Breast epithelium (tissue), 4 donors: Measurements from ENCODE around the gene SRSF10. TPM values are rescaled to one million over a fixed set of nuclear protein-coding genes. Genes with fewer than 3 reads are reported as not detected.
"Not testable (repeated sequence)": the region's sequence is repeated elsewhere in the genome, so short reads cannot be mapped to it uniquely, and the experiment has no call there.

Experiments used
- DNase-seq, 2 donors: peaks; one replicate each; pipeline ENCODE4 v3.0.0-alpha.2; 2019; ENCODE audit warnings: low spot score in 2 of 2
- H3K27ac ChIP-seq, 2 donors: fragments of 200-600 bp; sonication (generic) in 1 of 2; one replicate each; pipeline ENCODE4 v1.5.1; 2016 to 2019; ENCODE audit warnings: mild to moderate bottlenecking in 1 of 2
- H3K27me3 ChIP-seq, 2 donors: fragments of 200-600 bp; sonication (generic) in 1 of 2; one replicate each; pipeline versions ENCODE4 v1.5.1 to v1.6.0; 2017 to 2019; ENCODE audit warnings: control low read depth in 1 of 2, mild to moderate bottlenecking in 1 of 2
- H3K36me3 ChIP-seq: fragments of 200-600 bp; one replicate; pipeline ENCODE4 v1.5.1; 2019
- H3K4me1 ChIP-seq, 2 donors: fragments of 200-600 bp; sonication (generic); one replicate each; pipeline ENCODE4 v1.5.1; 2016 to 2019; ENCODE audit warnings: control low read depth in 1 of 2
- H3K4me3 ChIP-seq, 3 donors: fragments of 200-600 bp; sonication (generic); 1 replicate in 2 of 3; 2 replicates in 1 of 3; pipeline ENCODE4 v1.5.1; 2016 to 2019; ENCODE audit warnings: mild to moderate bottlenecking in 3 of 3, moderate library complexity in 2 of 3
- H3K9me3 ChIP-seq, 2 donors: fragments of 200-600 bp; sonication (generic) in 1 of 2; one replicate each; pipeline ENCODE4 v1.5.1; 2016 to 2019; ENCODE audit warnings: control low read depth in 1 of 2
- POLR2A ChIP-seq: fragments of 450-650 bp; IDR thresholded peaks from one replicate; pipeline ENCODE4 v1.6.1; 2016; ENCODE audit warnings: antibody characterized with exemption, mild to moderate bottlenecking, moderate library complexity
- POLR2AphosphoS5 ChIP-seq, 3 donors: sonication (generic); formaldehyde crosslinking; IDR thresholded peaks; one replicate each; pipeline ENCODE4 v1.6.1; 2017; ENCODE audit warnings: antibody characterized with exemption in 3 of 3
- intact Hi-C: fragments of 100-400 bp; cut with DNase I; formaldehyde crosslinking; loops from one replicate; pipeline ENCODE4 v1.15.1; 2023; ENCODE audit warnings: low total_unique reads
- total RNA-seq, 3 donors: library from RNA; depleted of rRNA; stranded (reverse); fragments of >200 nt; gene quantifications; one replicate each; pipeline ENCODE4 v1.1.0, GENCODE V29; 2016
- TF ChIP-seq, protein P1 (sequence below), 3 donors: fragments of 450-650 bp; IDR thresholded peaks; one replicate each; pipeline ENCODE4 v1.5.1; 2016 to 2017; ENCODE audit warnings: antibody characterized with exemption in 3 of 3, mild to moderate bottlenecking in 3 of 3, moderate library complexity in 3 of 3

The SRSF10 gene
- total RNA-seq, 3 donors from 2014 or later, result 99.4 to 156 (median 116) TPM

DNA sequence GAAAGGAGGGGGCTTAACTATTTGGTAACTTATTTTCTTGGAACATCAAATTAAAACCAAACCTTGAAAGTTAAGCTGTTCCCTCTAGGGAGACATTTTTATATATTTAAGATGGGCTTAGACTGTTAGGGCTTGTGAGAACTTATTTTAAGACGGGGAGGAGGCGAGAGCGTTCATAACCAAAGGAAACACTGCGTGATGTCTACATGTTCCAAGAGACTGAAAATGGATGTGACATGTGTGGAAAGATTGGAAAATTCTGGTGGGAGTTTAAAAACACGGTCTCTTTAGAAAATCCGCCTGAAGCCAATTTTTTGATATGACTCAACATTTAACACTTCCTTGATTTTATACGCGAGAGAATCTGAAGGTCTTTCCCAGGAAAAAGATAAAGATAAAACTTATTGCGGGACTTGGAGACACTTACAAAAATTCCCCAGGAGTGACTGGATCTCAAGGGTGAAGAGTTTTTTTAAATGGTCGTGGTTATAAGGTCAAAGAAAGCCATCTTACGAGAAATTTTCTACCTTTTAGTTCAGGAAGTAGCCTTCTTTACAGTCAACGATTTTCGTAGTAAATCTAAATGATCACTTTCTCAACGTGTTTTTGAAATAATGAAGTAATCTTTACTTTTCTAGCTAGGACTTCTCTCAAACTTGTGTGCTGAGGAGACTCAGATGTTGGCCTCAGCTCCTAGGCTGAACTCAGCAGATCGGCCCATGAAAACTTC, 19.7 kb downstream of the SRSF10 start:
- TF ChIP-seq POLR2A, result no peak
- TF ChIP-seq POLR2AphosphoS5 (IDR thresholded peaks at IDR 0.05), result no peak
- TF ChIP-seq, protein P1, sequence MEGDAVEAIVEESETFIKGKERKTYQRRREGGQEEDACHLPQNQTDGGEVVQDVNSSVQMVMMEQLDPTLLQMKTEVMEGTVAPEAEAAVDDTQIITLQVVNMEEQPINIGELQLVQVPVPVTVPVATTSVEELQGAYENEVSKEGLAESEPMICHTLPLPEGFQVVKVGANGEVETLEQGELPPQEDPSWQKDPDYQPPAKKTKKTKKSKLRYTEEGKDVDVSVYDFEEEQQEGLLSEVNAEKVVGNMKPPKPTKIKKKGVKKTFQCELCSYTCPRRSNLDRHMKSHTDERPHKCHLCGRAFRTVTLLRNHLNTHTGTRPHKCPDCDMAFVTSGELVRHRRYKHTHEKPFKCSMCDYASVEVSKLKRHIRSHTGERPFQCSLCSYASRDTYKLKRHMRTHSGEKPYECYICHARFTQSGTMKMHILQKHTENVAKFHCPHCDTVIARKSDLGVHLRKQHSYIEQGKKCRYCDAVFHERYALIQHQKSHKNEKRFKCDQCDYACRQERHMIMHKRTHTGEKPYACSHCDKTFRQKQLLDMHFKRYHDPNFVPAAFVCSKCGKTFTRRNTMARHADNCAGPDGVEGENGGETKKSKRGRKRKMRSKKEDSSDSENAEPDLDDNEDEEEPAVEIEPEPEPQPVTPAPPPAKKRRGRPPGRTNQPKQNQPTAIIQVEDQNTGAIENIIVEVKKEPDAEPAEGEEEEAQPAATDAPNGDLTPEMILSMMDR (IDR thresholded peaks at IDR 0.05), result no peak
- Histone ChIP-seq H3K4me1 (no peaks in the 10 kb centered on the region), H3K9me3 (no peaks in the 10 kb centered on the region), H3K4me3 (peak overlapping the region; percentile 69 to 89 (median 85)), H3K27ac (peak overlapping the region; percentile 98 to 100), H3K36me3 (no peaks in the 10 kb centered on the region), H3K27me3 (no peaks in the 10 kb centered on the region)
- no peak for DNase-seq
- intact Hi-C loops, result no loop called here

DNA sequence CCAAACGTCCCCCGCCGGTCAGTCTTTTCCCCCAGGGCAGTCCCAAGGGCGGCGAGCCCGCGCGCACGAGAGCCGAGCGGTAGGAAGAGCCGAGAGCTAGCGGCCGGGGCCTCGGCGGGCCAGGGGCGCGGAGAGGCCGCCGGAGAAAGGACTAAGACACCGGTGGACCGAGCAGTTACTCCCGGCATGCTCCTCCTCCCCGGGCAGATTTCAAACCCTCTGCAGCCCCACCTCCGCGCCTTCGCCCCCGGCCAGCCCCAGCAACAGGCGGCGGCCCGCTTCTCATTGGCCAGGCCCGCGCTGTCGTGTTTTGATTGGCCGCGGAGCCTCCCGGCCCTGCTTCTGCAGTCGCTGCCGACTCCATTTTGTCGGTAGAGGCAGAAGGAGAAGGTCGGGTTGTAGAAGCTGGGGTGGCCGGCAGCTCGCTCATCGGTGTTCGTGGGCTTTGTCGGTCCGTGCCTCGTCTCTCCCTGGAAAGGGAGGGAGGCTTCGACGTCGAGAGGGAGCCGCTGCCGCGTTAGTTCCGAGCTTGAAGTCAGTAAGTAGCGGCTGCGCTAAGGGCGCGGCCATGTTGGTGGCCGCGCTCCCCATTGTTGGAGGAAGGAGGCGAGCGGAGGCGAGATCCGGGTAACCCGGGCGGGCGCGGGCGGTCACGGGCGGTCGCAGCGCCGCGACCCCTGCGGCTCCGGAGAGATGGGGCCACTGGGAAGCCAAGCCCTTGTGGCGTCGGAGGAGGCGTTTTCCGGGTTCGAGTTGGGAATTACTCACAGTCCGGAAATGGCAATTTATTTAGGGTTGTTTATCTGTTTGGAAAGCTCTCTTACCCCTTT, 20.5 kb downstream of the SRSF10 start, which contains the start of gene PNRC2:
Gene PNRC2 (plus strand): TSS at position 368 of the 830 bp plus-strand sequence. CDS start 1,630 bp downstream, outside the sequence.
- peak within 1 kb of the TSS; percentile 98 to 100 for H3K27ac ChIP-seq
- H3K9me3 ChIP-seq, result no peaks in the 10 kb centered on the region
- H3K4me3 ChIP-seq, result peak within 1 kb of the TSS; percentile 69 to 89 (median 85)
- intact Hi-C loops, result loop anchor here (10.0 kb wide), 1 partner anchor 65 kb away; no protein-coding TSS in a partner anchor
- no peaks in the 10 kb centered on the region for H3K36me3 ChIP-seq
- TF ChIP-seq POLR2AphosphoS5 (IDR thresholded peaks at IDR 0.05) (peak; percentile 88 to 99 (median 98)), POLR2A (peak; percentile 85)
- TF ChIP-seq, protein P1 (IDR thresholded peaks at IDR 0.05), result peak in 1 of 3 donors; percentile 14
- DNase-seq, result peak; percentile 98
- no peaks in the 10 kb centered on the region for H3K4me1 ChIP-seq
- no peaks in the 10 kb centered on the region for H3K27me3 ChIP-seq

DNA sequence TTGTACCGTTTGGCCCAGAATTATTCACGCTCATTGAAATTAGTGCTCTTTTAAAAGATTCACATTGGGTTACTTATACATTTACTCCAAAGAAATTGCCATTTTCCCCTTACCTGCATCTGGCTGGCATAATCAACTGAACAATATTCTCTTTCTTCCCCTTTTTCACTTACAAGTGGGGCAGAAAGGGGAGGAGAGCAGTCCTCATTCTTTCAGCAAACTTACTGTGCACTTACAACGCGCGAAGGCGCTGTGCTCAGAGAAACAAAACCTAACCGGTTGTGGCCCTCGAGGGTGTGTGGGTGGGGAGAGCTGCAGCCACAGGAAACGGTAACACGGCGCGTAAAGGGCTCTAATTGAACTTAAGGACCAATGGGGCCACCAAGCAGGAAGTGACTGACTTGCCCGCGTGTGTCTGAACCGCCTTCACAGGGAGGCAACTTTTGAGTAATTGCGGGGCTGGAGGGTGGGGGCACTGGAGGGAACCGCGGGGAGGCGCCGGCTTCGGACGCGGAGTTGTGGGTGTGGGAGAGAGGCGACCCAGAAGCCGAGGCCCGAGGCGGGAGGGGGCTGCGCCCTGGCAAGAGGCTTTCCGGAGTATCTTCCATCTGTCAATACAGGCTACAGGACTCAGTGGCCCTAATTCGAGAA, 21.2 kb downstream of the SRSF10 start:
- H3K9me3 ChIP-seq, result no peaks in the 10 kb centered on the region
- no peaks in the 10 kb centered on the region for H3K4me1 ChIP-seq
- DNase-seq, result peak; percentile 83 to 84
- H3K27me3 ChIP-seq, result no peaks in the 10 kb centered on the region
- H3K4me3 ChIP-seq, result peak overlapping the region; percentile 69 to 89 (median 85)
- H3K36me3 ChIP-seq, result no peaks in the 10 kb centered on the region
- H3K27ac ChIP-seq, result peak overlapping the region; percentile 98 to 100
- TF ChIP-seq POLR2A, result no peak
- peak in 2 of 3 donors; percentile 51 to 57 for TF ChIP-seq POLR2AphosphoS5 (IDR thresholded peaks at IDR 0.05)
- TF ChIP-seq, protein P1 (IDR thresholded peaks at IDR 0.05), result peak in 1 of 3 donors; percentile 8
- intact Hi-C loops, result loop anchor here (10.0 kb wide), 1 partner anchor 66 kb away; no protein-coding TSS in a partner anchor

DNA sequence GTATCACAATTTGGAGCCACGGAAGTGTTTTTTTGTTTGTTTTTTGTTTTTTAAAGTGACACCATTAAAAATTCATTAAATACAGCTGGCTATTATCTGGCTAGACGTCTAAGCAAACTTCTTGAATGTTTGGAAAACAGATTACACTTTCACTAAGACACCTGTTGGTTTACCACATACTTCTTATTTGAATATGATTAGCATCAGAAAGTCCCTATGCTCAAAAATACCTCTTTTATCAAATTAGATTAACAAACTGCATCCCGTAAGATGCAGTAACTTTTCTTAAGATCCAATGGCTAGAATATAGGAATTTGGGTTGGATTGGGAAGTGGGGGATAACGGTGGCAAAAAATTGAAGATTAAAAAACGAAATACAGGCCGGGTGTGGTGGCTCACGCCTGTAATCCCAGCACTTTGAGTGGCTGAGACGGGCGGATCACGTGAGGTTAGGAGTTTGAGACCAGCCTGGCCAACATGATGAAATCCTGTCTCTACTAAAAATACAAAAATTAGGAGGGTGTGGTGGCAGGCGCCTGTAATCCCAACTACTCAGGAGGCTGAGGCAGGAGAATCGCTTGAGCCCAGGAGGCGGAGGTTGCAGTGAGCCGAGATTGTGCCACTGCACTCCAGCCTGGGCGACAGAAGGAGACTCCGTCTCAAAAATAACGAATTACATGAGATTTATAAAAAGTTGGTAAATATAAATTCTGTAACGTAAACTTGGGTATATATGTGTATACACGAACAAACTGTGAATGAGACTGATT, 21.9 kb downstream of the SRSF10 start:
- Histone ChIP-seq H3K4me3 (peak overlapping the region; percentile 69 to 89 (median 85)), H3K27ac (peak overlapping the region; percentile 98 to 100)
- not testable (repeated sequence) for H3K27me3 ChIP-seq, H3K4me1 ChIP-seq, H3K9me3 ChIP-seq, DNase-seq, H3K36me3 ChIP-seq
- intact Hi-C loops, result loop anchor here (10.0 kb wide), 1 partner anchor 67 kb away; no protein-coding TSS in a partner anchor
